ENCODE measurements around the gene STK32C. TPM values are rescaled to one million over a fixed set of nuclear protein-coding genes. Genes with fewer than 3 reads are reported as not detected.

Gene STK32C
- total RNA-seq, 1 experiment from 2014 or later, result 20.7 TPM

DNA sequence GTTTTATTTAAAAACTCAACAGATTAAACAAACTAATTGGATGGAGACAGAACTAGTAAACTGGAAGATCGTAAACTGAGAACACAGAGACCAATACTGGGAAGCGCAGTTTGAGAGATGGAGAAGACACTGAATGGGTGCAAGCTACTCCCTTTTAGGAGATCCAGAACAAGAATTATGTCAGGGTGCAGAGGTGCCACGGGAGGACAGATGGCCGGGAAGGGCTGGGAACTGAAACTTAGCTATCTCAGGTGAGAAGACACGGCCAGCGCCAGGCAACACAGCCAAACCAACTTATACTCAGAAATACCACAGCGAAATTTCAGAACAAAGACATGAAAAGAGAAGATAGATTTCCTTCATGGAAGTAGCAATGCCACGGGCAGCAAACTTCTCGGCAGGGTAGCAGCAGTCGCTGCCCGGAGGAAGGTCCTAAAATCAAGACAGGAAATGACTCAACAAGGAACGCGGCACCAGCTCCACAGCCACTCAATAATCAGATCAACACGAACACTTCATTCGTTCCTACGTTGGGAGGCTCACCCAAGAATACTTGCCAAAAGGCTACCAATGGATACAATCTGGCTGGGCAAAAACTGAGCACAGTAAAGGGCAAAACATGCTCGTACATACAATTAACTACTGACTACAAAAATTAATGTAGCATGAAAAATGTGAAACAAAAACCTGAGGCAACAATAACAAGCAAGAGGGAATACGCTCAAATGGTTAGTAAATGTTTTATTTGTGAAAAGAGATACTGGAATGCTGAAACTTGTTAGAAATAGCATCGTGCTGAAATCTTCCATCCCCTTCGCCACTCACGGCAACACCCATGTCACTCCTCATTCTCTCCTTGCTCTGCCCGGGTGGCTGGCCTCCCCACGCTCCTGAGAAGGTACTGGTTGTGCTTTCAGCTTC lies 22.1 kb upstream of the STK32C start:
- H3K36me3 Mint-ChIP-seq (ENCODE audit: insufficient read depth, unreplicated experiment), result peaks cover 27% of the 10 kb centered on the region
- ChIA-PET CTCF (interaction anchor here (0.6 to 2.0 kb wide), 3 partner anchors 19 to 363 kb away, joined by 3 to 8 read pairs (median 4); no protein-coding TSS in a partner anchor), POLR2A (interaction anchor here (0.6 to 3.9 kb wide), 3 partner anchors 10 to 554 kb away, joined by 3 to 31 read pairs (median 3); no protein-coding TSS in a partner anchor)
- peak overlapping the region; percentile 98 for H3K4me3 Mint-ChIP-seq (ENCODE audit: unreplicated experiment)
- no peaks in the 10 kb centered on the region for H3K27me3 Mint-ChIP-seq (ENCODE audit: insufficient read depth, unreplicated experiment)
- peaks cover 20% of the 10 kb centered on the region for H3K4me1 Mint-ChIP-seq (ENCODE audit: insufficient read depth, unreplicated experiment)
- TF ChIP-seq, protein P1, sequence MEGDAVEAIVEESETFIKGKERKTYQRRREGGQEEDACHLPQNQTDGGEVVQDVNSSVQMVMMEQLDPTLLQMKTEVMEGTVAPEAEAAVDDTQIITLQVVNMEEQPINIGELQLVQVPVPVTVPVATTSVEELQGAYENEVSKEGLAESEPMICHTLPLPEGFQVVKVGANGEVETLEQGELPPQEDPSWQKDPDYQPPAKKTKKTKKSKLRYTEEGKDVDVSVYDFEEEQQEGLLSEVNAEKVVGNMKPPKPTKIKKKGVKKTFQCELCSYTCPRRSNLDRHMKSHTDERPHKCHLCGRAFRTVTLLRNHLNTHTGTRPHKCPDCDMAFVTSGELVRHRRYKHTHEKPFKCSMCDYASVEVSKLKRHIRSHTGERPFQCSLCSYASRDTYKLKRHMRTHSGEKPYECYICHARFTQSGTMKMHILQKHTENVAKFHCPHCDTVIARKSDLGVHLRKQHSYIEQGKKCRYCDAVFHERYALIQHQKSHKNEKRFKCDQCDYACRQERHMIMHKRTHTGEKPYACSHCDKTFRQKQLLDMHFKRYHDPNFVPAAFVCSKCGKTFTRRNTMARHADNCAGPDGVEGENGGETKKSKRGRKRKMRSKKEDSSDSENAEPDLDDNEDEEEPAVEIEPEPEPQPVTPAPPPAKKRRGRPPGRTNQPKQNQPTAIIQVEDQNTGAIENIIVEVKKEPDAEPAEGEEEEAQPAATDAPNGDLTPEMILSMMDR (IDR thresholded peaks at IDR 0.05; ENCODE audit: unreplicated experiment), result no peak
- H3K27ac Mint-ChIP-seq (ENCODE audit: low read depth, unreplicated experiment), result peak overlapping the region; percentile 85
- DNase-seq (ENCODE audit: unreplicated experiment), result peak; percentile 71
- no TSS peak for BruUV-seq (replicated peaks)
- intact Hi-C loops (cut with micrococcal nuclease), result no loop called here
- no peaks in the 10 kb centered on the region for H3K9me3 Mint-ChIP-seq (ENCODE audit: unreplicated experiment)

DNA sequence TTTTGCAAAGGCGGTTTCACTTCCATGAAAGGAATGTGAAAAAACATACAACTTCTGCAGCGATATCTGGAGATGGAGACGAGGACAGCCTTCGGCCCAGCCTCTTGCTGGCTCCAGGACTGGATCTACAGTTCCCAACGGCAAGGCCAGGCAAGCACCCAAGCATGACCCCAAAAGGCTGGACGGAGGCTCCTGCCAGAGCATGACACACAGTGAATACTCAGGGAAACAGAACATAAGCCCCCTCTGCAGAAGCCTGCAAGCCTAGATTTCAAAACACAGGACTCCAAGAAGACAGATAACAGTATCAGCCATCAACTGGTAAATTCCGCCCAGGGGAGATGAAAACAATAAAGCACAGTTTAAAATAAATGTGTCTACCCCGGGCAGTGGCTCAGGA lies 21.0 kb upstream of the STK32C start:
- intact Hi-C loops (cut with micrococcal nuclease), result no loop called here
- TF ChIP-seq, protein P1 (IDR thresholded peaks at IDR 0.05; ENCODE audit: unreplicated experiment), result no peak
- Mint-ChIP-seq H3K9me3 (ENCODE audit: unreplicated experiment) (no peaks in the 10 kb centered on the region), H3K4me1 (ENCODE audit: insufficient read depth, unreplicated experiment) (peaks cover 29% of the 10 kb centered on the region), H3K36me3 (ENCODE audit: insufficient read depth, unreplicated experiment) (peaks cover 30% of the 10 kb centered on the region), H3K27me3 (ENCODE audit: insufficient read depth, unreplicated experiment) (no peaks in the 10 kb centered on the region), H3K4me3 (ENCODE audit: unreplicated experiment) (no peak overlapping the region), H3K27ac (ENCODE audit: low read depth, unreplicated experiment) (no peak overlapping the region)
- ChIA-PET CTCF (interaction anchor here (1.6 kb wide), 1 partner anchor 18 kb away, joined by 4 read pairs; no protein-coding TSS in a partner anchor), POLR2A (interaction anchor here (0.7 to 3.9 kb wide), 2 partner anchors 9 to 289 kb away, joined by 3 to 31 read pairs; no protein-coding TSS in a partner anchor)
- BruUV-seq (replicated peaks), result no TSS peak
- DNase-seq (ENCODE audit: unreplicated experiment), result no peak

DNA sequence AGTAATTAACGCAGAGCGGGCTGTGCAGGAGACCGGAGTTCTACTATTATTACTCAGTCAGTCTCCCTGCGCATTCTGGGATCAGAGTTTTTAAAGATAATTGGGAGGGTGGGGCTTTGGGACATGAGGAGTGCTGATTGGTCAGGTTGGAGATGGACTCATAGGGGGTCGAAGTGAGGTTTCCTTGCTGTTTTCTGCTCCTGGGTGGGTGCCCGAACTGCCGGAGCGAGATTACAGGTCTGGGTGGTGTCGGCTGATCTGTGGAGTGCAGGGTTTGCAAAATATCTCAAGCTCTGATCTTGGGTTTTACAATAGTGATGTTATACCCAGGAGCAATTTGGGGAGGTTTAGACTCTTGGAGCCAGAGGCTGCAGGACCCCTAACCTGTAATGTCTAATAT lies 20.4 kb upstream of the STK32C start:
- Mint-ChIP-seq H3K4me3 (ENCODE audit: unreplicated experiment) (no peak overlapping the region), H3K9me3 (ENCODE audit: unreplicated experiment) (no peaks in the 10 kb centered on the region), H3K4me1 (ENCODE audit: insufficient read depth, unreplicated experiment) (peaks cover 35% of the 10 kb centered on the region), H3K27ac (ENCODE audit: low read depth, unreplicated experiment) (no peak overlapping the region), H3K27me3 (ENCODE audit: insufficient read depth, unreplicated experiment) (no peaks in the 10 kb centered on the region), H3K36me3 (ENCODE audit: insufficient read depth, unreplicated experiment) (peaks cover 36% of the 10 kb centered on the region)
- intact Hi-C loops (cut with micrococcal nuclease), result no loop called here
- no peak for DNase-seq (ENCODE audit: unreplicated experiment)
- TF ChIP-seq, protein P1 (IDR thresholded peaks at IDR 0.05; ENCODE audit: unreplicated experiment), result no peak
- ChIA-PET CTCF (no interaction called here), POLR2A (interaction anchor here (0.7 to 3.9 kb wide), 2 partner anchors 8 to 290 kb away, joined by 3 to 31 read pairs; no protein-coding TSS in a partner anchor)
- BruUV-seq (replicated peaks), result no TSS peak

DNA sequence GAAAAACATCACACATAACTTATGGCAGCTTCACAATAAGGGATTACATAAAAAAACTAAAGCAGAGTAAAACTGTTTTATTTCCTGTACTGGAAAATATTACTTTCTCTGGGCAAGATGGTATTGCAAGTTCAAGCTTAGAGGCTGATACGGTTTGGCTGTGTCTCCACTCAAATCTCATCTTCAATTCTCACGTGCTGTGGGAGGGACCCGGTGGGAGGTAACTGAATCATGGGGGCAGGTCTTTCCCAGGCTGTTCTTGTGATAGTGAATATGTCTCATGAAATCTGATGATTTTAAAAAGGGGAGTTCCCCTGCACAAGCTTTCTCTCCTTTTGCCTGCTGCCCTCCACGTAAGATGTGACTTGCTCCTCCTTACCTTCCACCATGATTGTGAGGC lies 19.2 kb upstream of the STK32C start:
- peaks cover 47% of the 10 kb centered on the region for H3K4me1 Mint-ChIP-seq (ENCODE audit: insufficient read depth, unreplicated experiment)
- H3K36me3 Mint-ChIP-seq (ENCODE audit: insufficient read depth, unreplicated experiment), result peaks cover 43% of the 10 kb centered on the region

More for the DNA sequence above, 19.2 kb upstream of the STK32C start:
- no TSS peak for BruUV-seq (replicated peaks)
- no peak overlapping the region for H3K4me3 Mint-ChIP-seq (ENCODE audit: unreplicated experiment)
- no peak for DNase-seq (ENCODE audit: unreplicated experiment)
- no peaks in the 10 kb centered on the region for H3K9me3 Mint-ChIP-seq (ENCODE audit: unreplicated experiment)
- ChIA-PET CTCF (interaction anchor here (0.9 kb wide), 1 partner anchor 13 kb away, joined by 3 read pairs; no protein-coding TSS in a partner anchor), POLR2A (no interaction called here)
- TF ChIP-seq, protein P1 (IDR thresholded peaks at IDR 0.05; ENCODE audit: unreplicated experiment), result no peak
- H3K27ac Mint-ChIP-seq (ENCODE audit: low read depth, unreplicated experiment), result no peak overlapping the region
- intact Hi-C loops (cut with micrococcal nuclease), result no loop called here
- no peaks in the 10 kb centered on the region for H3K27me3 Mint-ChIP-seq (ENCODE audit: insufficient read depth, unreplicated experiment)
